RKO (cell line): ENCODE measurements around the gene NELFA.
"Not testable (repeated sequence)": the region's sequence is repeated elsewhere in the genome, so short reads cannot be mapped to it uniquely, and the experiment has no call there.

Experiments
- DNase-seq: peaks from one replicate; pipeline ENCODE4 v3.0.0-alpha.2; 2016; ENCODE audit warnings: low spot score

Gene NELFA

DNA sequence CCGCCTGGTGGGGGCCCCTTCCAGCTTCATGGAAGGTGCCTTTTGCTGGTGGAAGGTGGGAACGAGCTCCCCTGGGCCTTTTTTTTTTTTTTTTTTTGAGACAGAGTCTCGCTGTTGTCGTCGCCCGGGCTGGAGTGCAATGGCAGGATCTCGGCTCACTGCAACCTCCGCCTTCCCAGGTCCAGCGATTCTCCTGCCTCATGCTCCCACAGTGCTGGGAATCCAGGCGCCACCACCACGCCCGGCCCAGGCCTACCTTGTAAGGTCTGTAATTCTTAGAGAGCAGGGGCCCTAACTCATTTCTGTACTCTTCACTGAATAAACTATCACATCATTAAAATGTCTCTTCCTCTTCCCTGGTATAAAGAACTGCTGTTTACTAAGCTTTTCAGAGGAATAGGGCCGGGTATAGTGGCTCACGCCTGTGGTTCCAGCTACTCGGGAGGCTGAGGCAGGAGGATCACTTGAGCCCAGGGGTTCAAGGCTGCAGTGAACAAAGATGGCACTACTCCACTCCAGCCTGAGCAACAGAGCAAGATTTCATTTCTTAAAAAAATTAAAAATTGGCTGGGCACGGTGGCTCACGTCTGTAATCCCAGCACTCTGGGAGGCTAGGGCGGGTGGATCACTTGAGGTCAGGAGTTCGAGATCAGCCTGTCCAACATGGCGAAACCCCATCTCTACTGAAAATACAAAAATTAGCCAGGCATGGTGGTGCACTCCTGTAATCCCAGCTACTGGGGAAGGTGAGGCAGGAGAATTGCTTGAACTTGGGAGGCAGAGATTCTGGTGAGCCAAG, 14.9 kb downstream of the NELFA start:
- not testable (repeated sequence) for DNase-seq

DNA sequence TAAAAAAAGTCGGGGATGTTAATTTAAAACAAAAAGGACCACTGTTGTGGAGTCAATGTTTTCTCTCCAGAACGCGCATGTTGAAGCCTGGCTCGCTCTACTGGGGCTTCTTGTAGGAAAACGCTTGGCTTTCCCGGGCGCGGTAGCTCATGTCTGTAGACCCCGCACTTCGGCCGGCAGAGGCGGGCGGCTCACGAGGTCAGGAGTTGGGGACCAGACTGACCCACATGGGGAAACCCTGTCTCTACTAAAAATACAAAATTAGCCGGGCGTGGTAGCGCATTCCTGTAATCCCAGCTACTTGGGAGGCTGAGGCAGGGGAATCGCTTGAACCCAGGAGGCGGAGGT, 15.6 kb downstream of the NELFA start:
- DNase-seq: no peak

DNA sequence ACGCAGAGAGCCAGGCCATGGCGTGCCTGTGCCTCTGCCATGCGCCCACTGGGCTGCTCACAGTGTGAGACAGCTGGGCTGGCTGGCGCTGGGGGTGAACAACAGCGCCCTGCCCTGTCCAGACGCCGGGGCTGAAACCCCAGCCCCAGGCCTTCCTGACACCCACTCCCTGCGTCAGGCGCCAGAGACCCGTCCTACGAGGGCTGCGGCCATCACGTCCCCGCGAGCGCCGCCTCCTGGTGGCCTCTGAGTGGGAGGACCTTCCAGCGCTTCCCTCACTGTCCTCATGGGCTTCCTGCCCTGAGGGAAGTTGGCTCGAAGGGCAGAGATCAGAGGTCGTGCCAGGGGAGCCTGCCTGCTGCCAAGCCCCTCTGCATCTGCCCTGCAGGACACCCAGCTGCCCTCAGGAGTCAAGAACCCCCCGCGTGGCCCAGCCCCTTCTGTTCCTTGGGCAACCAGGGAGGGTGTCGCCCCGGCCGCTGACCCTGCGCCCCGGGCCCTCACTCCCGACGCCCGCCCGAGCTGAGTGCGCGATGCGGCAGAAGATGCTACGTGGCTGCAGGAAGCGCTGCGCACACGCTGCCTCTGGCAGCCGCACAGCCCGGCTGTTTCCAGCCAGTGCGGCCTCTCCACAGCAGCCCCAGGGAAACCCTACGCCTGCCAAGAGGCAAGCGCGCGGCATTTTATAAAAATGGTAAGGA, 16.2 kb downstream of the NELFA start:
- no peak for DNase-seq

DNA sequence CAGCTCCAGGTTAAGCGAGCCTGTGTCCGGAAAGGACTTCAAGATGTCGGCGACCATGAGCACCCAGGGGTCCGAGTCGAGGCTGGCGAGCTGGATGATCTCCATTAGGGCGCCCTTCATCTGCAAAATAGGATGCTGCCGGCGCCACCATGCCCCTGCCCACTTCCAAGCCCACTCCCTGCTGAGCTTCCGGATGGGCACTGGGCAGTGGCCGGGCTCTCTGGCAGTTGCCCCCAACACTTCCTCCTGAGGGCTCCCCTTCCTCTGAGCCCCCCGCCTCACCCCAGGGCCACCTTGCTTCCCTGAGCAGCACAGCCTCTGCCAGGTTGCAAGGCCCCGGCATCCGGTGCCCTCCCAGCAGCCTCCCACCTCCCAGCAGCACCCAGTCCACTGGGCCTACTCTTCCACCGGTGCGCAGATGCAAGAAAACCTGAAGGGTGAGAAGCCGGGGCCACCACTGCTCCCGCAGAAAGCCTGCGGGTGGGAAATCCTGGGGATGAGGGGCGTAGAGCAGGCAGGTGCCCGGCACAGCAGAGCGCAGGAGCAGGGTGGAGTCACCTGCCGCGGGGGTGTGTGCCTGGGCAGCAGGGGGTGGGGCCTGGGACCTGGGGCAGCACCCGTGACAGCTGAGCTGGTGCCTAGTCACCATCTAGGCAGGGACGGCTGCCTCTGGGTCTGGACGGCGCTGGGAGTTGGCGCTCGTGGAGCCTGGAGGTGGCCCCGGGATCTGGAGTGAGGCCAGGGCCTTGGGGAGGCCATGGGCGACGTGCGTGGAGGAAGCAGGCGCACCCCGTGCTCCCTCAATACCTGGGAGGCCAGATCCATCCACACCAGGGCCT, 17.0 kb downstream of the NELFA start:
- DNase-seq: no peak

GRCh38 chr4:1991087-1991486, 17.7 kb downstream of the NELFA start:
- no peak for DNase-seq

DNA sequence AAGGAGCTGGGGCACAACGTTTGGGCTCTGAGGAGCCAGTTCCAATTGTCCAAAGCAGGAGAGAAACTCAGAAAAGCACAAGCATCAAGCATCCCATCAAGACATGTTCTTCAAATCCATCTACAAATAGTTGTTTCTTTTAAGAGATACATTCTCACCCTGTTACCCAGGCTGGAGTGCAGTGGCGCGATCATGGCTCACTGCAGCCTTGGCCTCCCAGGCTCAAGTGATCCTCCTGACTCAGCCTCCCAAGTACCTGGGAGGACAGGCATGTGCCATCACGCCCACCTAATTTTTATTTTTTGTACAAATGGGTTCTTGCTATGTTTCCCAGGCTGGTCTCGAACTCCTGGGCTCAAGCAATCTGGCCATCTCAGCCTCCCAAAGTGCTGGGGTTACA, 18.1 kb downstream of the NELFA start:
- no peak for DNase-seq

- no peak for DNase-seq
Observed at GRCh38 chr4:1990348-1990645, 18.5 kb downstream of the NELFA start.

GRCh38 chr4:1989533-1990347, 19.0 kb downstream of the NELFA start:
- no peak for DNase-seq

DNA sequence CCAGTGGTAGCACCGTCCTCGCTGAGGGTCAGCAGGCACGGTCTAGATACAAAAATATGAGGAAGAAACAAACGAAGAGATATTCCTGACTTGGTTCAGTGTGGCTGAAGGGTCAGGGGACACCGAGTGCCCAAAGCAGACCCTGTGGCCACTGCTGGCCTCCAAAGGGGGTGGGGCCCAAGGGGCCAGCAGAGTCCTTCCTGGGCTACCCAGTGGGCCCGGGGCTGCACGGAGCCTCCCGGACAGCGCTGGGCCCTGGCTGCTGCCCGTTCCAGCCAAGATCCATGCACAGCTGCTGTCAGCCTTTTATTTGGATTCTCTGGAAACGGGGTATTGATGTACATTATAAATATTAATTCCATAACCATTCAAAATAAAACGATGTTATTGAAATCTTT, 20.4 kb downstream of the NELFA start:
- DNase-seq: no peak

- DNase-seq: no peak
Observed at GRCh38 chr4:1987721-1988326, 20.9 kb downstream of the NELFA start.

GRCh38 chr4:1987296-1987695, 21.5 kb downstream of the NELFA start:
- no peak for DNase-seq

- DNase-seq: no peak
Observed at GRCh38 chr4:1986578-1987210, 22.1 kb downstream of the NELFA start.

GRCh38 chr4:1985780-1986577, 22.8 kb downstream of the NELFA start:
- no peak for DNase-seq

GRCh38 chr4:1985294-1985693, 23.5 kb downstream of the NELFA start:
- DNase-seq: no peak

DNA sequence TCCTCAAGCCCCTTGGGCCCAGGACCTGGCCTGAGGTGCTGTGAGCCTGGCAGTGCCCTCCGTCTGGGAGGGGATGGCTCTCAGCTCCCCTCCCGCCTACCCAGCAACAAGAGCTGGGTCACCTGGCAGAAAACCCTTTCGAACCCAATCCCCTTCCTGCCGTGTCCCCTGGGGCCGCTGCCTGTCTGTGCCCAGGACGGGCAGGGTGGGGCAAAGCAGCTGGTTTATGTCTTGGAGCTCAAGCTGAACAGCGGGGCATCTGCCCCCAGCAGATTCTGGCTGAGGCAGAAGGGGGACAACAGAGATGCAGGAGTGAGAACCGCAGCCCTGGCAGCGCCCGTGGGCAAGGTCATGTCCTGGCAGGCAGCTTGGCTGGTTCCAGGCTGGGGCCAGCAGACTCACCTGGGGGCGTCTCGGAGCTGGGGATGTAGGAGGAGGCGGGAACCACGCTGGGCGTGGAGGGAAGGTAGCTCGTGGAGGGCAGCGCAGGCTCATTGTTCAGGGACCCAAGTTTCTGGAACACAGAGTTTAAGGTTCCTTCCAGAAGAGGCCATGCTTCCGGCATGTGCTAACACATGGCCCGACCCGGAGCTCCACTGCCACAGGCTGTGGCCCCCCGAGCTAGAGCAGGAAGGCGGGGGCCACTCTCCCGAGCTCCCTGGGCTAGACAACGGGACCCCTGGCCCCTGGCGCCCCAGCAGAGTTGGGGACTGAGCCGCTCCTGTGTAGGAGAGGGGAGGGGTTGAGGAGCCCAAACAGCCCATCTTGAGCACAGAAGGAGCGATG, 24.2 kb downstream of the NELFA start:
- DNase-seq: no peak

DNA sequence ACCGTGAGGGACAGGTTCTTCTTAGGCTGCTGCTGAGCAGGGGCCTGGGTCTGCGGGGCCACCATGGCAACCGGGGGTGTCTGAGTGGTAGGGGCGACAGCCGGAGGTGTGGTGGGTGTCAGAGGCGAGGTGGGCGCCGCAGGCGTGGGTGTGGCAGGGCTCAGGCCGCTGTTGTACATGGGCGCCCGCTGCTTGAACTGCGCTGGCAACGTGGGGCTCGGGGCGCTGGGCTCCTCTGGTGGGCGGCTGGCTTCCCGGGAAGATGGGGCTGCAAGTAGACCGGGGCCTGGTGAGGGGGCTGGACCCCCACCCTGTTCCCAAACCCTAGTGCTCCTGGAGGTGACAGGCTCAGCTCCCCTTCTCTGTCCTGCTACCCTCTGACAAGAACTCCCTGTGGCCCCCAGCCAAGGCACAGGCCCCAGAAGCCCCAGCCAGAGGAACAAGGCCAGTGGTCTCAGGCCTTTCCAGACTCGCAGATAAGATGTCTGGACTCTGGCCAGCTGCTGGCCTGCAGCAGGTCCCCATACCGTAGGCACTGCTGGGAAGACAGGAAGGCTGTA, 24.8 kb downstream of the NELFA start:
- no peak for DNase-seq

GRCh38 chr4:1983053-1983845, 25.5 kb downstream of the NELFA start:
- DNase-seq: no peak
